Thyroid gland (tissue), 4 donors: ENCODE results near the gene REPS2. TPM values are rescaled to one million over a fixed set of nuclear protein-coding genes. Genes with fewer than 3 reads are reported as not detected.

ENCODE experiments used
- DNase-seq, 2 donors: peaks; one replicate each; pipeline ENCODE4 v3.0.0-alpha.2; 2019
- H3K27ac ChIP-seq, 3 donors: fragments of 200-600 bp; sonication (generic); 1 replicate in 2 of 3; 2 replicates in 1 of 3; pipeline ENCODE4 v1.5.1; 2016 to 2019; ENCODE audit warnings: mild to moderate bottlenecking in 1 of 3, moderate library complexity in 1 of 3
- H3K27me3 ChIP-seq: fragments of 200-600 bp; sonication (generic); one replicate; pipeline ENCODE4 v1.5.1; 2019
- H3K36me3 ChIP-seq, 2 donors: fragments of 200-600 bp; sonication (generic); one replicate each; pipeline ENCODE4 v1.5.1; 2016 to 2019
- H3K4me1 ChIP-seq, 2 donors: fragments of 200-600 bp; sonication (generic); one replicate each; pipeline ENCODE4 v1.5.1; 2017 to 2019
- H3K4me3 ChIP-seq, 3 donors: fragments of 200-600 bp; sonication (generic); replicated peaks in 1 of 3; 1 replicate in 2 of 3; 2 replicates in 1 of 3; pipeline ENCODE4 v1.5.1; 2016; ENCODE audit warnings: mild to moderate bottlenecking in 1 of 3
- H3K9me3 ChIP-seq: fragments of 200-600 bp; sonication (generic); one replicate; pipeline ENCODE4 v1.5.1; 2017
- POLR2A ChIP-seq, 2 donors: fragments of 450-650 bp; IDR thresholded peaks; one replicate each; pipeline ENCODE4 v1.6.1; 2017; ENCODE audit warnings: antibody characterized with exemption in 2 of 2, mild to moderate bottlenecking in 2 of 2, moderate library complexity in 1 of 2
- WGBS, 2 donors: methylation state at CpG; one replicate each; pipeline ENCODE4 v1.1.5; 2017; 5-methylcytosine and 5-hydroxymethylcytosine counted together
- intact Hi-C: fragments of 100-400 bp; cut with DNase I; formaldehyde crosslinking; loops from one replicate; pipeline ENCODE4 v1.15.1; 2023
- total RNA-seq, 4 donors: library from RNA; depleted of rRNA; stranded (reverse); fragments of >200 nt; gene quantifications; one replicate each; pipeline ENCODE4 v1.2.3, GENCODE V29; 2016
- TF ChIP-seq, protein P1 (sequence below), 6 experiments: fragments of 200-600 bp in 3 of 6; fragments of 450-650 bp in 3 of 6; sonication (generic) in 3 of 6; IDR thresholded peaks; one replicate each; pipeline ENCODE4 v1.5.1; 2016 to 2019; ENCODE audit warnings: antibody characterized with exemption in 6 of 6, mild to moderate bottlenecking in 2 of 6, inconsistent platforms in 1 of 6, moderate library complexity in 1 of 6

REPS2 gene
- total RNA-seq, 4 donors from 2014 or later = 6.7 to 14.5 (median 8.8) TPM

DNA sequence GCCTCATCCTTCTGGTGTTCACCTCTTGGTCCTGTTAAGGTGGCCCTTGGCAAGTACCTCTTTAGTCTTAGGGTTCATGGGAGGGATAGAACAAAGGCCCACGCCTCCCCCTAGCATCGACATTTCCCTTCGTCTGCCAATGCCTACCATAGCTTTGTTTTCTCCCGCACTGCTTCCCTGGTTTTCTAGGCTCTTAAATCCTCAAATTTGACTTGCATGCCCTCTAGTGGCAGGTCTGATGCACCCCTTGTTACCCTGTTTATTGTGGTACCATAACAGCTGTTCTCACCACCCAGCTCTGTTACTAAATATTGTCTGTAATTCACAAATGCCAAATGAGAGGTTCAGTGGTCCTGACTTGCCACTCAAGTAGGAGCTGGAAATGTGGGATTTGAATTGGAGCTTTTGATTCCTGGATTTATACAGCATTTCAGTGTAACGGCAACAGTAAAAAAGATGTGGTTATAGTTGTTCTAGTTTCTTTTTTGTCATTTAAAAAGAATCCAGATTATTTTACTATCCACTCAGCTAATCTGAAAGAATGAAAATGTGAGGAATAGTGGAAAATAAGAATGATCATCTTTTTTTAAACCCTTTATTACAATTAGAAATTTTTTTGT is 100.1 kb downstream of the REPS2 start:
- DNase-seq = peak; percentile 54 to 62
- H3K27me3 ChIP-seq = no peaks in the 10 kb centered on the region
- H3K36me3 ChIP-seq = no peaks in the 10 kb centered on the region
- no peak overlapping the region for H3K4me3 ChIP-seq
- 19 to 28% methylated on average over 5 of the region's 5 CpGs for WGBS, 2 donors
- no peaks in the 10 kb centered on the region for H3K9me3 ChIP-seq
- intact Hi-C loops = no loop called here
- H3K27ac ChIP-seq = no peak overlapping the region
- H3K4me1 ChIP-seq = no peaks in the 10 kb centered on the region
- TF ChIP-seq POLR2A (IDR thresholded peaks at IDR 0.05) = no peak
- TF ChIP-seq, protein P1, sequence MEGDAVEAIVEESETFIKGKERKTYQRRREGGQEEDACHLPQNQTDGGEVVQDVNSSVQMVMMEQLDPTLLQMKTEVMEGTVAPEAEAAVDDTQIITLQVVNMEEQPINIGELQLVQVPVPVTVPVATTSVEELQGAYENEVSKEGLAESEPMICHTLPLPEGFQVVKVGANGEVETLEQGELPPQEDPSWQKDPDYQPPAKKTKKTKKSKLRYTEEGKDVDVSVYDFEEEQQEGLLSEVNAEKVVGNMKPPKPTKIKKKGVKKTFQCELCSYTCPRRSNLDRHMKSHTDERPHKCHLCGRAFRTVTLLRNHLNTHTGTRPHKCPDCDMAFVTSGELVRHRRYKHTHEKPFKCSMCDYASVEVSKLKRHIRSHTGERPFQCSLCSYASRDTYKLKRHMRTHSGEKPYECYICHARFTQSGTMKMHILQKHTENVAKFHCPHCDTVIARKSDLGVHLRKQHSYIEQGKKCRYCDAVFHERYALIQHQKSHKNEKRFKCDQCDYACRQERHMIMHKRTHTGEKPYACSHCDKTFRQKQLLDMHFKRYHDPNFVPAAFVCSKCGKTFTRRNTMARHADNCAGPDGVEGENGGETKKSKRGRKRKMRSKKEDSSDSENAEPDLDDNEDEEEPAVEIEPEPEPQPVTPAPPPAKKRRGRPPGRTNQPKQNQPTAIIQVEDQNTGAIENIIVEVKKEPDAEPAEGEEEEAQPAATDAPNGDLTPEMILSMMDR (IDR thresholded peaks at IDR 0.05) = peak; percentile 42 to 66 (median 56)

DNA sequence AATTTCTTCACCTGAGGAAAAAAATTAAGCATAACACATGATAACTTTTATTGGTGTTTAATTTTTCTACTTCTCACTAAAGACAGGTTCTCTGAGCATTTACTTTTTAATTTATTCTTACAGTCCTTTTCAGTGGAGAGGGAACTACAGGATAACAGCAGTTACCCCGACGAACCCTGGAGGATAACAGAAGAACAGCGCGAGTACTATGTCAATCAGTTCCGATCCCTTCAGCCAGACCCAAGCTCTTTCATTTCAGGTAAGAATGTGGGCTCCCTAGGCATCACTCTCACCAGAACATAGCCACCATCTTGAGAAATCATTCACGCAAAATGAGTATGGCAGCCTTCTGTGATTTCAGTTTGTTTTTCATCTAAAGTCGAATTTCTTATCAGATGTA is 100.8 kb downstream of the REPS2 start:
- intact Hi-C loops = no loop called here
- 80 to 81% methylated on average over 7 of the region's 7 CpGs for WGBS, 2 donors
- no peaks in the 10 kb centered on the region for H3K9me3 ChIP-seq

DNA sequence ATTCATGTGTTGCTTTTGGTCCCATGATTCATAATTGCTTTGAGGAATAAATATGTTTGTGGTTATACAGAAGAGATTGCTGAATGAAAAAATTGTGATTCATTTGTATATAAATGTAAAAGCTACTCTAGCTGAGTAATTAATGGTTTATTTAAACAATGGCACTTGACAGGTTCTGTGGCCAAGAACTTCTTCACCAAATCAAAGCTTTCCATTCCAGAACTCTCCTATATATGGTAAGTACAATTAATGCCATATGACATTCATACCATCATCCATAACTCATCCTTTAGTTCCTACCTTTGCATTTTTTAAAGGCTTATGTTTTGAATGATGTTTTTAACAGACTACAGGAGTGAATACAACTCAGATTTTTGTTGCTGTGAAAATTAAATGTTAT is 105.8 kb downstream of the REPS2 start:
- H3K27me3 ChIP-seq = no peaks in the 10 kb centered on the region
- H3K27ac ChIP-seq = no peak overlapping the region
- DNase-seq = no peak
- H3K4me3 ChIP-seq = no peak overlapping the region
- intact Hi-C loops = no loop called here
- no peaks in the 10 kb centered on the region for H3K4me1 ChIP-seq
- no peaks in the 10 kb centered on the region for H3K9me3 ChIP-seq
- TF ChIP-seq POLR2A (IDR thresholded peaks at IDR 0.05) = no peak
- TF ChIP-seq, protein P1 (IDR thresholded peaks at IDR 0.05) = no peak
- H3K36me3 ChIP-seq = no peaks in the 10 kb centered on the region

More for the DNA sequence above, 100.8 kb downstream of the REPS2 start:
- Histone ChIP-seq H3K4me1 (no peaks in the 10 kb centered on the region), H3K27me3 (no peaks in the 10 kb centered on the region), H3K27ac (no peak overlapping the region), H3K4me3 (no peak overlapping the region), H3K36me3 (no peaks in the 10 kb centered on the region)
- no peak for TF ChIP-seq POLR2A (IDR thresholded peaks at IDR 0.05)
- TF ChIP-seq, protein P1 (IDR thresholded peaks at IDR 0.05) = no peak
- no peak for DNase-seq

DNA sequence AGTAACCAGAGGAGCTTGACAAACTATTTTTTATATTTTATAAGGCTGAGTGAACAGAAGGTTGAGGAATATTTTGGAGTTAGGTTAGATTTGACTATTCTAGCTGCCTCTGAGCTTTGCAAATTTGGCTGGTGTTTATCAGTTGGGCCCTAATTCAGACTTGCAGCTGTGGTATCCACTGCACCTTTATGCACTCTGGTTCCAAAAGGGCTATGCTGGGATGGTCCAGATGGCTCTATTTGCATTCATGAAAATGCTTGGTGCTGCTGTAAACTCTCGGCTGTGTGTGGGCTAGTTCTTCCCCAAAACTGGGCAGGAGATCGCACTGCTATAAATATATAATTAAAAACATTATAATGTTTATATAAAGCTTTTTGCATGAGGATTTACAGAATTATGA is 106.3 kb downstream of the REPS2 start:
- no peaks in the 10 kb centered on the region for H3K9me3 ChIP-seq
- 83 to 91% methylated on average over 2 of the region's 2 CpGs for WGBS, 2 donors
- TF ChIP-seq, protein P1 (IDR thresholded peaks at IDR 0.05) = no peak
- no peak for TF ChIP-seq POLR2A (IDR thresholded peaks at IDR 0.05)
- no peaks in the 10 kb centered on the region for H3K27me3 ChIP-seq
- no peak overlapping the region for H3K27ac ChIP-seq
- no peaks in the 10 kb centered on the region for H3K4me1 ChIP-seq
- no peak for DNase-seq
- intact Hi-C loops = no loop called here
- no peaks in the 10 kb centered on the region for H3K36me3 ChIP-seq
- no peak overlapping the region for H3K4me3 ChIP-seq

DNA sequence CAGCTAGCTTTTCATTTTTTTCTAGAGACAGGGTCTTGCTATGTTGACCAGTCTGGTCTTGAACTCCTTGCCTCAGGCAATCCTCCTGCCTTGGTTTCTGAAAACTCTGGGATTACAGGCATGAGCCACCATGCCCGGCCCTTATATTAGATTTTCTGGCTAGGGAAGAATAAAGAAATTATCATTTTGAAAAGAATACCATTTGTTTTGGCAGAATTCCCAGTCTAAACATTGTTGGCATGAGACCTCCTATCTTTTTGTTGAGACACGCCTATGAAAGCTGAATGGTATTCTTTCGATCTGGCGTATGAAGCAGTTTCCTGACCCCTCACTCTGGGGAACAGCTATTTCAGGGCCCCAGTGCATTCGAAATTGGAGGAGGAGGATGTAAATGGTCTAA is 107.0 kb downstream of the REPS2 start:
- H3K36me3 ChIP-seq = no peaks in the 10 kb centered on the region
- H3K4me3 ChIP-seq = no peak overlapping the region
- TF ChIP-seq, protein P1 (IDR thresholded peaks at IDR 0.05) = no peak
- TF ChIP-seq POLR2A (IDR thresholded peaks at IDR 0.05) = no peak
- no peaks in the 10 kb centered on the region for H3K9me3 ChIP-seq
- no peaks in the 10 kb centered on the region for H3K4me1 ChIP-seq
- intact Hi-C loops = no loop called here
- DNase-seq = no peak
- WGBS, 2 donors = 63 to 71% methylated on average over 5 of the region's 5 CpGs
- no peak overlapping the region for H3K27ac ChIP-seq
- H3K27me3 ChIP-seq = no peaks in the 10 kb centered on the region
